HG03025 (cell line): ENCODE results near the gene DIRAS1.

ENCODE experiments used
- ATAC-seq: cut with Tn5 transposase; IDR thresholded peaks from one replicate; pipeline ENCODE4 v1.9.1; 2021; ENCODE audit warnings: mild to moderate bottlenecking, moderate library complexity; ENCODE audit not compliant: unreplicated experiment, low FRiP score

DIRAS1 gene

GRCh38 chr19:2728783-2729387 is 7.7 kb upstream of the DIRAS1 start:
- no peak for ATAC-seq

GRCh38 chr19:2727640-2727944 is 6.4 kb upstream of the DIRAS1 start:
- ATAC-seq: no peak

DNA sequence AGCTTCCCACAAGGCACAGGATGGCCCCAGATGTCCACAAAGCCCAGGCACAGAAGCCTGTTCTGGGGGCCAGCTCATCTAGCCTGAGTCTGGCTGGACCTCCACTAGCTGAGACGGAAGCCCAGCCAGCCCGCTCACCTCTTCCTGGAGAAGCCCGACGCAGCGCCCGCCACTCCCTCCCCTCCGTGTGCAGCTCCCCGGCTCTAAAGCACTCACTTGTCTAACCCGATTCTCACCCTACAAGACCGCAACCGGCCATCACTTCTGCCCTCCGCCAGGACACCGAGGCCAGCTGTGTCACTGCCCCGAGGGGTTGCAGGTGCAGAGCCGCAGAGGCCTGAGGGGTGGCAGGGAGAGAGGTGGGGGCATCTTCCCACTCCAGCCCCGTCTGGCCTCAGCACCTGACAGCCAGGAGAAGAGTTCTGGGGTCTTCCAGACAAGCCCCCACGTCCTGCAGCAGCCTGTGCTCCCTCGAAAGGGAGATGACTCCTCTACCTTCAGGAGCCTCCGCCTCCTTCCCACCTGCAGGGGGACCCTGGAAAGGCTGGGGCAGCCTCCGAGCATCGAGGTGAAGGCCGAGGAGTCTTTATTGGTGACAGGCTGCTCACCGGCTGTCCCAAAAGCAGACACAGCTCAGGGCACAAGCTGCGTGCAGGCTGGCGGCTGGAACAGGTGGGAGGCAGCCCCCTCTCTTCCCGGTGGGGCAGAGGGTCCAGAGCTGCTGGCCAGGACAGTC is 5.9 kb upstream of the DIRAS1 start:
- ATAC-seq: no peak

DNA sequence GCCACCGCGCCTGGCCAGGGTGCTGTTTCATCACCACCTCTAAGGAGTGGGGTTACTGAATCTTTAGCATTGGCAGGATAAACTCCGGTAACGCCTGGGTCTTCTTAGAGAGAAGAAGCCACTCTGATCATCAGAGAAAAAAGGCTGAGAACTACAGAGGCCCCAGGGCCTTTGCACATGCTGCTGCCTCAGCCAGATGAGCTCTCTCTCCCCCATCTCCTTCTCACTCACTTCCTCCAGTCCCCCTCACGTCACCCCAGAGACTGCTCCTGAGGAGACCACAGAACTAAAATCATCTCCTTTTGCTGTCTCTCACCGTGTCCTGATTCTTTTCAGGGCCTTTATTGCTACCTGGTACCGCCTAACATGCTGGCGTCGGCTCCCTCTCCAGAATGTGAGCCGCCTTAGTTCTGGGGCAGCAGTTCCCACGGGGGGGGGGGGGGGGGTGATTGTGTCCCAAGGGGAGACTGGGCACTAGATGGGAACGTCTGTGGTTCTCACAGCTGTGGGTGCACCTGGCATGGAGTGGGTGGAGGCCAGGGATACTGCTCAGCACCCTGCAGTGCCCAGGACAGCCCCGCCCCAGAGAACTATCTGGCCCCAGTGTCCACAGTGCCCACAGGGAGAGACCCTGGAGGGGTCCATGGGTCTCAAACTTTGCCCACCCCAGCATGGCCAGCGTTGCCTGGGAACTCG is 5.1 kb upstream of the DIRAS1 start:
- ATAC-seq: no peak

DNA sequence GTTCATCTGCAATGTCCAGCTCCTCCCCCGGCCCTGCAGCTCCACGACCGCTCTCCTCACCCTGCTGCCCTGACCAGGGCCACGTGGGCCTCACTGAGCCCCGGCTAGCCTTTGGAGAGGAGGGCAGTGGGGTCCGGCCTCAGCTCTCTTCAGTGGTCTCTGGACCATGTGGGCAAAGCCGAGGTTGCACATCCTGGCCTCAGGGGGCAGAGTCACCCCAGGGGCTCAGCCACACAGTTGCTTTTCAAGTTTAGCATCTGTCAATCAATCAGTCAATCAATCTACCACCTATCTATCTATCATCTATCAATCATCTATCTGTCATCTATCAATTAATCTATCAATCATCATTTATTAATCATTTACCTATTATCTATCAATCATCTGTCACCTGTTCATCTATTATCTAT is 3.0 kb upstream of the DIRAS1 start:
- ATAC-seq: no peak

DNA sequence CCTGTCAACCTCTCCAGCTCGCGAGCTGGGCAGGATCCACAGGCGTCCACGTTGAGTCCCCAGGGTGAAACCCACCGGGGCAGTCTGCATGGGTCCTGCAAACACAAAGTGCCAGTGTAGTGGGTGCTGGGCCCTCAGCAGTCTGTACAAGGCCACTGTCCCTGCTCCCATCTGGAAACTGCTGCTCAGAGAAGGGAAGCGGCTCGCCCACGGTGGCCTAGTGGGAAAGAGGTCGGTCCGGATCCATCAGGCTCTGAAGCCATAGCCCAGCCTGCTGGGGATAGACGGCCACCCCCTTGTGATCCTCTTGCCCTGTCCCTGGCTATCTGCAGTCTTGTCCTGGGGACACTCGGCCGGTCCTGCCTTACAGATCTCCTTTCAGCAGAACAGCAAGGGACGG is 2.6 kb upstream of the DIRAS1 start:
- ATAC-seq: no peak

DNA sequence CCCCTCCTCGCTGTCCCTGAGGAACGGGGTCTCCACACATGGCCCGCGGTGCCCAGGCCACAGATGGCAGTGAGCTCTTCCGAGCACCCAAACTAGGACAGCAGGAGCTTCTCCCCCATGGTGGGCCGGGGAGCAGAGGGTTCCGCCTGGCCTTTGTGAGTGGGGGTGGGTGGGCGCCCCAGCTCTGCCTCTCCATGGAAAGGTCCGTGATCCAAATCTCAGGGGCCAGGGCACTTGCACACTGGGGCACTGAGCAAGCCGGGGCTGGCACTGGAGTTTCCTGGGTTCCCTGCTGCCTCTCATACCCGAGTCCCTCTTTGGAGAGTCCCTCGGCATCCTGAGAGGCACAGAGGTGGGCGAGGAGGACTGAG is 2.2 kb upstream of the DIRAS1 start:
- no peak for ATAC-seq

DNA sequence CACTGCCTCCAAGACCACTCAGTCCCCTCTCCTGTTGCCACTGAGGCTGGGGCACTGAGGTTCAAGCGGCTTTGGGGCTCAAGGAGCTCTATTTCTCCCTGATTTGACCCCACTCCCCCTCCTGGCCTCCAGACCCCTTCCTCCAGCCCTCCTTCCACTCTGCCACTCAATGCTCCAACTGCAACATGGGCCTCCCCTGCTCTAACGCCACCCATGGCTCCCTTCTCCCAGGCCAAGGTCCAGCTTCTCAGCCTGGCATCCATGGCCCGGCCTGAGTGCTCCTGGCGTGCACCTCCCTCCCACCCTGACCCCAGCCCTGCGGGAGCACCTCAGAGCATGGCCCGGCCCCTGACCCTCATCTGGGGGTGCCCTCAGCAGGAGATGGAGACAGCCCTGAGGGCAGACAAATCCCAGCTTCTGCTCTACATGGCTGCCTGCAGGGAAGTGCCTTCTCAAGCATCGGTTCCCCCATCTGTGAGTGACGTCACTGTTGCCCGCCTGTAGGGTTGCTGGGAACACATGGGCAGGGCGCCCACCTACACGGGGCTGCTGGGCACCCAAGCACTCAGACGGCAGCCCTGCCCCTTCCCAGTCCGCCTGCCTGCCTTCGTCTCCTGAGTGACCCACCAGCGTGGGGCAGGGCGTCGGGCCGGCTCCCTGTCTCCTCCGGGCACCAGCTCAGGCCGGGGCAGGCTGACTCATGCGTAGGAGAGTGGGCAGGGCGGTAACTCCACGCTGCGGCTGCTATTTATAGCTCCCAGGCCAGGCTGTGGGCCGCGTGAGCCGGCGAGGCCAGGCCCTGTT is 1.6 kb upstream of the DIRAS1 start:
- no peak for ATAC-seq

DNA sequence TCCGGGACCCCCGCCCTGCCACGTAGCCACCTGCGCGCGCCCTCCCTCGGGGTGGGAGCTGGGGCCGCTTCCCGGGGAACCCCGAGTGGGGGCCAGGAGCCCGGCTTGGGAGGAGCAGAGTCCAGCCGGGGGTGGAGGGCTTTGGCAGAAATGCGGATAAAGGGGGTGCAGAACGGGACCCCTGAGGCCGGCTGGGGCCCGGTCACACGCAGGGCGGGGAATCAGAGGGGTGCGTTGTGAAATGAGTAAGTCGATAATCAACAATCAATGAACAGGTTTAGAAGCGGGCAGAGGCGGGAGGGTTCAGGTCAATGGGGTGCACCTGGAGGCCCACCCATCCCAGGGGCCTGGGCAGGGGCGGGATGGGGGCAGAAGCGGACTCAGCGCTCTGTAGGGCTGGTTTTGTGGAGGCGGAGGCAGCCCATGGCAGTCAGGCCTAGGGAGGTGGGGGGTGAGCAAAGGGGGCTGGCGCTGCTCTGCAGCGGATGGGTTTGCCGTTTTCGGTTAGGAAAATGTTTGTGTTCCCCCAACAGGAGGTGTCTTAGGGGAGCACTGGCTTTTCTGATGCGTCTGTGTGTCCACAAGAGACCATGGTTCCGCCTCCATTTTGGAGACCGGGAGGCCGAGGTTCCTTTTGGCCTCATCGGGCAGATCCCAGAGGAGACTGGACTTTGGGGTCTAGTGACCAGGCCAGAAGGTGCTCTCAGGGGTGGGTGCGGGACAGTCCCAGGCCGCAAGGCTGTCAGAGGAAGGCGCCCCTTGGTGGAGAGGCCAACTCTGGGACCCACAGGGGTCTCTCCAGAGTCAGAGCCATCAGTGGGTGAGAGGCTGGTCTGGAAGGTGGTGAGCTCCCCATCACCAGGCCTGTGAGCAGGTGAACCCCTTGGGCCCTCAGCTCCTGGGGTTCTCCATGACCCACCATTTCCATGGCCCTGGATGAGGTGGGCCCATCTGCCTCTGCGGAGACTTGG is 683 bp upstream of the DIRAS1 start:
- ATAC-seq: no peak

DNA sequence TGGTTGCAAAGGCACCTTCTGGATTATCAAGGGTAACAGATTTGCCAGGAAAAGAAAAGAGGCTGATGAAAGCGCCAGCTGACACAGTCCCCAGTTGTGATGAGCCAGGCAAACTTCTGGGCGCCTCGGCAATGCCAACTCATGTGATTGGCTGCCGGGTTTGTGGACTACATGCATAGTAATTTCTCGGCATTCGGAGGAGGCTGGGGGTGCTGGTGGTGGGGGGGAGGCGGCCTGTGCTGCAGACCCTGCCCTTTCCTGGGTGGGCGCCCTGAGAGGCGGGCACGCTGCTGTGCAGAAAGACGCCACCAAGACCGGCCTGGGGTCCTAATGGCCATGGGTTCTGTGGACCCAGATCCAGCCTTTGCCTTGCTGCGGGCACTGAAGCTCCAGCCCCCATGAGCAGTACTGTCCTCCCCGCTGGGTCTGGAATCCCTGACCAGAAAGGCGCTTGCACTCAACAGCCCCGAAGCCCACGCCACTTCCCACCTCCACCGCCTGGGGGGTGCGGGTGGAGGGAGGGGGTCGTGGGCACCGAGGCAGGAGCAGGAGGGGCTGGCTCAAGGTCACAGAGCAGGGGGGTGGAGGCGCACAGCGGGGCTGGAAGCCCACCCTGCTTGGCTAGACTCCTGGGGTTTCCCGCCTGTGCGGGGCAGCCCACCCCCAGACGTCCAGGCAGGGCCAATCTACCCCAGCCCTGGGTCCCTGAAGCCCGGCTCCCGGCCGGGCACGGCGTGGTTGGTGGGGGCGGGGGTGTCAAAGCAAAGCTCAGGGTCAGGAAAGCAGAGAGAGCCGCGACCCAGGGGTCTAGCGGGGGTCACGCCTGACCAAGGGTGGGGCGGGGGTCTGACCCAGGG is 1.0 kb downstream of the DIRAS1 start:
- ATAC-seq: no peak

DNA sequence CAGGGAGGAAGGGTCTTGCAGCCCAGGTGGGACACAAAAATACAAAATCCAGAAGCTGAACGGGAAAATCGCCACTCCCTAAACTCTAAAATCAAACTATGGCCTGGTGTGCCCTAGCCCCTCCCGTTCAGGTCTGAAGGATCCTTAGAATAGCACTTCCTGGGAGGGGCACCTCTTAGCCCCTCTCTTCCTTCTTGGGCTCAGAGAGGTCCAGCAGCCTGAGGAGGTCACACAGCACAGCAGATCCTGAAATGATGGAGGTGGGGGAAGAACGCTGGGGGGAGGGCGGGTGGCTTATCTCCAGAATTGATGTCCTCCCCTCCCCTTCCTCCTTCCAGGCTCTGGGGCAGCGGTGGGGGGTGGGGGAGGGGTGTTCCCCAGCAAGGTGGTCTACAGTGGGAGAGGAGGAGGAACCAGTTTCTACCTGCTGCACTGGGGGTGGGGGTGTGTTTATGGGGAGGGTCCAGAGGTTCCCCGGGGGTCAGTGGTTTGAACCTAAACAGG is 1.9 kb downstream of the DIRAS1 start:
- no peak for ATAC-seq

DNA sequence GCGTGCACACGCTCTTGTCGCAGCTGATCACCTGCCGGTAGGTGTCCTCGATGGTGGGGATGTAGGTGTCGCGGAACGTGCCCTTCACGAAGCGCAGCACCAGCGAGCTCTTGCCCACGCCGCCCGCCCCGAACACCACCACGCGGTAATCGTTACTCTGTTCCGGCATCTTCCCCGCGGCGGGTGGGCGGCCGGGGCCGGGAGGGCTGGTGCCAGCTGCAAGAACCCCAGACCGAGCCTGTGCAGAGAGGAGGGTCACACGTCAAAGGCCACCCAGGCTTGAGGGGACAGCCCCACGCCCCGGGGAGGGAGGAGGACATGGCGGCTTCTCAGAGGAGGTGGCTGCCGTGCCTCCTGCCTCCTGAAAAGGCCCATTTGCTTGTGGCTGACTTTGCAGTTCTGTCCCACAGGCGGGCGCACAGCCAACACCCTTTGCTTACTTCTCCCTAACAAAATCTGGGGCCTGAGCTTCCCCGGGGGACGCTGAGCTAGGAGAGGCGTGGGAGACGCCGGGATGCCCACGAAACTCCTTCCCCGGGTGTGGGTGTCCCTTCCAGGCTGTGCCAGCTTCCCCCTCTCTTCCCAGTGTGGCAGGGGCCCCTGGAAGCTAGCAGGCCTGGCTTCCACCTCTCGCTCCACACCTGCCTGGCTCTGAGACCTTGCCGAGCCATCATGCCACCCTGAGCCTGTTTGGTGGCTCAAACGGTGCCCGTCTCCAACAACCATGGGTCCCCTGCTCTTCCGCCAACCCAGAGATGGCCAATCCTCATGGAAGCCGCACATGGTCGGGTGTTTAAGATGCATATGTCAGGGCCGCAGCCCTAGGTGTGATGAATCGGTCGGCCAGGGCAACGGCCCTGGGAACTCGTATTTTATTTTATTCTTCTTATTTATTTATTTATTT is 3.3 kb downstream of the DIRAS1 start:
- ATAC-seq: no peak

- ATAC-seq: no peak
Measured at GRCh38 chr19:2716722-2717637, 4.2 kb downstream of the DIRAS1 start.

DNA sequence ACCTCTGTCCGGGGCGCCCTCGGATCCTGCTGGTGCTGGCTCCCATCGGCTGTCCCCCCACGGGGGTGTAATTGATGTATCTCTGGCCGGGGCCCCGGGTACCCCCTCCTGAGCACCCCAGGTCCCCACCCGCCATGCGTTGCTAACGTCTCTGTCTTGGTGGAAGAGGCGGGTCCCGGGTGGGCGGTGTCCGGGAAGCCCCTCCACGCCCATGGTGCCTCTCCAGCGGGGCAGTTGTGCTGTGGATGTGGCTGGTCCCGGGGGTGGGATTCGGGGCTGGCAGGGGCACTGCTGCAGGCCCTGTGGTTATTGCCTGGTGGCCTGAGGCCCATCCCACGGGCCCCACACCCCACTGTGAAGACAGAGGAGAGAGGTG is 4.9 kb downstream of the DIRAS1 start:
- no peak for ATAC-seq

- no peak for ATAC-seq
Measured at GRCh38 chr19:2715470-2716274, 5.5 kb downstream of the DIRAS1 start.

DNA sequence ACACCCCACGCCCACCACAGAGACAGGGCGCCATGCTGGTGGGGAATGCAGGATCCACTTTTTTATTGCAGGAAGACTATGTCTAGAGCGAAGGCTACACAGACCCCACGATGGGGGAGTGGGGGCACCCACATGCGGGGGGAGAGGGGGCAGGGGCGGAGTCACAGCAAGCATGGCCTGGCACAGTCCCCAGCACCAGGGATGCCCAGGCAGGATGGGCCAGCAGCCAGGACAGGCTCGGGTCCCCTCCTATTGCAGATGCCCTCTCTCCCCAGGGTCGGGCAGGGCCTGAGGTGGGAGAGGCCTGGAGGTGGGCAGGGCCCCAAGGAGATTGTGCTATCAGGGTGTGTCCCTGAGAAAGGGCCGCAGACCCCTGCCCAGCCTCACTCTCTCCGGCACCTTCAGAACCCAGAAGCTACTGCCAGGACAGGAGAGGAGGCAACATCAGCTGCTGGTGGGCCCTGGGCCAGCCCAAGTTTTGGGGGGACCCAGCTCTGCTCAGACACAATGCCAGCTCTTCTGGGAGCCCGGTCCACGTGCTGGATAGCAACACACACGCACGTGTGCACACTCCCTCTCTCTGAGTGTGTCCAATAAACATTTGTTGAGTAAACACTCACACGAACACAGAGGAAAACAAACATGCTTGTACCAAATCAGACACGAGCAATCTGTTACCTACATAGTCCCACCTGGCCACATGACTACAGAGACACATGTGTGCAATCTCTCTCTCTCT is 6.5 kb downstream of the DIRAS1 start:
- ATAC-seq: no peak
